ENCODE data around the gene AEBP2.

GRCh38 chr12:19394385-19394784, 44.9 kb upstream of the AEBP2 start:
- TF ChIP-seq EZH2phosphoT487 (IDR thresholded peaks at IDR 0.05; ENCODE audit: insufficient read depth, low read depth), result no peak
- TF ChIP-seq EZH2 (IDR thresholded peaks at IDR 0.05; ENCODE audit: insufficient read depth, poor library complexity, severe bottlenecking), result no peak
